Measurements from ENCODE around the gene SLC38A9. TPM values are rescaled to one million over a fixed set of nuclear protein-coding genes. Genes with fewer than 3 reads are reported as not detected.
"Not testable (repeated sequence)": the region's sequence is repeated elsewhere in the genome, so short reads cannot be mapped to it uniquely, and the experiment has no call there.

Gene SLC38A9
- total and polyA plus RNA-seq, 10 donors, result 7.9 to 45.0 (median 27.5) TPM

- Histone ChIP-seq H3K36me3 (no peaks in the 10 kb centered on the region), H3K4me1 (no peaks in the 10 kb centered on the region), H3K27me3 (replicated peaks in 1 of 7) (no peaks in the 10 kb centered on the region), H3K9me3 (peaks cover 0 to 11% (median 3%) of the 10 kb centered on the region in 8 donors), H3K4me3 (no peak overlapping the region), H3K27ac (no peak overlapping the region)
- no peak for DNase-seq
- TF ChIP-seq CTCF (IDR thresholded peaks at IDR 0.05 in 8 of 11, conservative IDR thresholded peaks at IDR 0.05 in 3 of 11) (no peak), POLR2A (IDR thresholded peaks at IDR 0.05) (no peak), POLR2AphosphoS5 (IDR thresholded peaks at IDR 0.05) (no peak)
- WGBS, 5 donors, result 73 to 95% (median 77%) methylated on average over 1 of the region's 1 CpG
- intact Hi-C loops (cut with DNase I; ENCODE audit: low total_unique reads), result no loop called here
These were observed 102.7 kb downstream of the SLC38A9 start for GRCh38 chr5:55609413-55609812.

GRCh38 chr5:55608595-55609349 is 103.4 kb downstream of the SLC38A9 start:
- intact Hi-C loops (cut with DNase I; ENCODE audit: low total_unique reads), result no loop called here
- 63 to 83% (median 80%) methylated on average over 6 of the region's 6 CpGs for WGBS, 5 donors
- Histone ChIP-seq H3K9me3 (peaks cover 0 to 9% (median 3%) of the 10 kb centered on the region in 8 donors), H3K36me3 (no peaks in the 10 kb centered on the region), H3K27me3 (replicated peaks in 1 of 7) (no peaks in the 10 kb centered on the region), H3K4me1 (no peaks in the 10 kb centered on the region), H3K27ac (no peak overlapping the region), H3K4me3 (no peak overlapping the region)
- DNase-seq, result no peak
- TF ChIP-seq POLR2AphosphoS5 (IDR thresholded peaks at IDR 0.05) (no peak), POLR2A (IDR thresholded peaks at IDR 0.05) (no peak), CTCF (IDR thresholded peaks at IDR 0.05 in 8 of 11, conservative IDR thresholded peaks at IDR 0.05 in 3 of 11) (no peak)

- H3K9me3 ChIP-seq; H3K27me3 ChIP-seq (replicated peaks in 1 of 7); DNase-seq; H3K27ac ChIP-seq; H3K4me1 ChIP-seq; intact Hi-C loops (cut with DNase I; ENCODE audit: low total_unique reads); H3K4me3 ChIP-seq; H3K36me3 ChIP-seq: not testable (repeated sequence)
- WGBS, 5 donors, result 64 to 77% (median 72%) methylated on average over 5 of the region's 5 CpGs
These were observed 104.8 kb downstream of the SLC38A9 start for GRCh38 chr5:55607309-55607708.

- H3K27ac ChIP-seq, result no peak overlapping the region
- no peak overlapping the region for H3K4me3 ChIP-seq
- H3K9me3 ChIP-seq, result no peaks in the 10 kb centered on the region
- H3K36me3 ChIP-seq, result no peaks in the 10 kb centered on the region
- H3K4me1 ChIP-seq, result peaks cover 9 to 26% (median 17%) of the 10 kb centered on the region in 6 donors
- no peak for TF ChIP-seq POLR2A (IDR thresholded peaks at IDR 0.05)
- TF ChIP-seq CTCF (IDR thresholded peaks at IDR 0.05 in 8 of 11, conservative IDR thresholded peaks at IDR 0.05 in 3 of 11), result no peak
- TF ChIP-seq POLR2AphosphoS5 (IDR thresholded peaks at IDR 0.05), result no peak
- WGBS, 5 donors, result 90 to 97% (median 96%) methylated on average over 7 of the region's 7 CpGs
- intact Hi-C loops (cut with DNase I; ENCODE audit: low total_unique reads), result no loop called here
- no peak for DNase-seq
- H3K27me3 ChIP-seq (replicated peaks in 1 of 7), result no peaks in the 10 kb centered on the region
These were observed 107.5 kb downstream of the SLC38A9 start for GRCh38 chr5:55604611-55605067.

Data from spleen (tissue), 11 donors.